HepG2 (cell line): ENCODE measurements around the gene CDX1. TPM values are rescaled to one million over a fixed set of nuclear protein-coding genes. Genes with fewer than 3 reads are reported as not detected.

Source experiments
- CEBPB ChIP-seq: IDR thresholded peaks from 2 replicates; pipeline ENCODE4 v1.6.1; 2011; ENCODE audit warnings: low read depth, low read length, improper control_type of control experiment, borderline replicate concordance
- CHCHD3 ChIP-seq: sonication (generic); formaldehyde crosslinking; IDR thresholded peaks from 2 replicates; pipeline ENCODE4 v1.8.0; 2022; ENCODE audit warnings: mild to moderate bottlenecking, missing genetic modification reagents, moderate library complexity
- CREB1 ChIP-seq, 2 experiments: fragments of 450-650 bp in 1 of 2; IDR thresholded peaks; 2 replicates each; pipeline ENCODE4 v1.6.1; 2016 to 2017; ENCODE audit warnings: control low read depth in 1 of 2, mild to moderate bottlenecking in 1 of 2, missing compliant biosample characterization in 1 of 2, missing genetic modification characterization in 1 of 2
- HDAC1 ChIP-seq: sonication (generic); formaldehyde crosslinking; IDR thresholded peaks from 2 replicates; pipeline ENCODE4 v1.5.1; 2020; ENCODE audit warnings: mild to moderate bottlenecking, missing genetic modification reagents
- HMGA1 ChIP-seq: sonication (generic); formaldehyde crosslinking; conservative IDR thresholded peaks from 2 replicates; pipeline ENCODE4 v1.4.0; 2020; ENCODE audit warnings: missing genetic modification reagents
- KIAA2018 ChIP-seq: sonication (generic); formaldehyde crosslinking; IDR thresholded peaks from 2 replicates; pipeline ENCODE4 v1.5.0; 2020; ENCODE audit warnings: mild to moderate bottlenecking, missing genetic modification reagents, borderline replicate concordance
- MTF2 ChIP-seq: sonication (generic); formaldehyde crosslinking; IDR thresholded peaks from 2 replicates; pipeline ENCODE4 v1.5.0; 2020; ENCODE audit warnings: missing genetic modification reagents, borderline replicate concordance
- REXO4 ChIP-seq: sonication (generic); formaldehyde crosslinking; IDR thresholded peaks from 2 replicates; pipeline ENCODE4 v1.8.0; 2022; ENCODE audit warnings: missing genetic modification reagents, mild to moderate bottlenecking, borderline replicate concordance
- ZBTB42 ChIP-seq: sonication (generic); formaldehyde crosslinking; IDR thresholded peaks from 2 replicates; pipeline ENCODE4 v1.5.0; 2020; ENCODE audit warnings: mild to moderate bottlenecking, missing genetic modification reagents
- ZKSCAN1 ChIP-seq: fragments of 150-350 bp; IDR thresholded peaks from 2 replicates; pipeline ENCODE4 v1.6.1; 2014; ENCODE audit warnings: low read length
- ZNF660 ChIP-seq: sonication (generic); formaldehyde crosslinking; IDR thresholded peaks from 2 replicates; pipeline ENCODE4 v1.5.1; 2020; ENCODE audit warnings: mild to moderate bottlenecking, low read depth, missing genetic modification reagents, borderline replicate concordance
- ZNF878 ChIP-seq: sonication (generic); formaldehyde crosslinking; IDR thresholded peaks from 2 replicates; pipeline ENCODE4 v1.8.1; 2023; ENCODE audit warnings: mild to moderate bottlenecking, missing genetic modification reagents, moderate library complexity
- ZSCAN29 ChIP-seq: sonication (generic); formaldehyde crosslinking; conservative IDR thresholded peaks from 2 replicates; pipeline ENCODE4 v1.4.0; 2020; ENCODE audit warnings: mild to moderate bottlenecking, missing genetic modification reagents
- polyA plus RNA-seq, 8 experiments: library from polyadenylated mRNA; depleted of rRNA in 3 of 8; stranded (reverse) in 7 of 8; unstranded in 1 of 8; fragments of >200 nt; fragmentation: Illumina TruSeq in 4 of 8; extraction: Trizol in 4 of 8; gene quantifications; 2 replicates each; pipeline versions ENCODE4 v1.2.1 to v1.2.3, GENCODE V29; 2011 to 2016; ENCODE audit warnings: low read depth in 4 of 8, missing spikeins in 1 of 8, mixed read lengths in 1 of 8; ENCODE audit not compliant: insufficient read depth in 1 of 8
- total RNA-seq, 5 experiments: library from RNA; depleted of rRNA; stranded (reverse); fragments of >200 nt; fragmentation: Illumina TruSeq; extraction: Trizol; gene quantifications; 2 replicates each; pipeline ENCODE4 v1.2.3, GENCODE V29; 2016; ENCODE audit warnings: low read depth in 1 of 5
- TF ChIP-seq, protein P1 (sequence below): sonication (generic); formaldehyde crosslinking; IDR thresholded peaks from 2 replicates; pipeline ENCODE4 v1.8.1; 2023; ENCODE audit warnings: missing genetic modification reagents, inconsistent platforms, borderline replicate concordance
- TF ChIP-seq, protein P2 (sequence below): sonication (generic); formaldehyde crosslinking; IDR thresholded peaks from 2 replicates; pipeline ENCODE4 v1.4.0; 2020; ENCODE audit warnings: low read depth, missing genetic modification reagents

CDX1 gene
- total and polyA plus RNA-seq, 2 of the 13 experiments (the other 11 are each of a cell fraction or from before 2014, with no cell fraction given): not detected

- no peak for TF ChIP-seq KIAA2018
- TF ChIP-seq HDAC1 (CRISPR knock-in tag): peak; percentile 94
- TF ChIP-seq ZKSCAN1: no peak
- TF ChIP-seq REXO4: no peak
- peak; percentile 88 for TF ChIP-seq ZSCAN29 (CRISPR knock-in tag)
- TF ChIP-seq, protein P1, sequence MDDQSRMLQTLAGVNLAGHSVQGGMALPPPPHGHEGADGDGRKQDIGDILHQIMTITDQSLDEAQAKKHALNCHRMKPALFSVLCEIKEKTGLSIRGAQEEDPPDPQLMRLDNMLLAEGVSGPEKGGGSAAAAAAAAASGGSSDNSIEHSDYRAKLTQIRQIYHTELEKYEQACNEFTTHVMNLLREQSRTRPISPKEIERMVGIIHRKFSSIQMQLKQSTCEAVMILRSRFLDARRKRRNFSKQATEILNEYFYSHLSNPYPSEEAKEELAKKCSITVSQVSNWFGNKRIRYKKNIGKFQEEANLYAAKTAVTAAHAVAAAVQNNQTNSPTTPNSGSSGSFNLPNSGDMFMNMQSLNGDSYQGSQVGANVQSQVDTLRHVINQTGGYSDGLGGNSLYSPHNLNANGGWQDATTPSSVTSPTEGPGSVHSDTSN: no peak
- TF ChIP-seq CREB1 (IDR thresholded peaks at IDR 0.05): no peak
- TF ChIP-seq CREB1 (CRISPR knock-in tag; IDR thresholded peaks at IDR 0.05): no peak
- TF ChIP-seq HMGA1: no peak
- TF ChIP-seq, protein P2, sequence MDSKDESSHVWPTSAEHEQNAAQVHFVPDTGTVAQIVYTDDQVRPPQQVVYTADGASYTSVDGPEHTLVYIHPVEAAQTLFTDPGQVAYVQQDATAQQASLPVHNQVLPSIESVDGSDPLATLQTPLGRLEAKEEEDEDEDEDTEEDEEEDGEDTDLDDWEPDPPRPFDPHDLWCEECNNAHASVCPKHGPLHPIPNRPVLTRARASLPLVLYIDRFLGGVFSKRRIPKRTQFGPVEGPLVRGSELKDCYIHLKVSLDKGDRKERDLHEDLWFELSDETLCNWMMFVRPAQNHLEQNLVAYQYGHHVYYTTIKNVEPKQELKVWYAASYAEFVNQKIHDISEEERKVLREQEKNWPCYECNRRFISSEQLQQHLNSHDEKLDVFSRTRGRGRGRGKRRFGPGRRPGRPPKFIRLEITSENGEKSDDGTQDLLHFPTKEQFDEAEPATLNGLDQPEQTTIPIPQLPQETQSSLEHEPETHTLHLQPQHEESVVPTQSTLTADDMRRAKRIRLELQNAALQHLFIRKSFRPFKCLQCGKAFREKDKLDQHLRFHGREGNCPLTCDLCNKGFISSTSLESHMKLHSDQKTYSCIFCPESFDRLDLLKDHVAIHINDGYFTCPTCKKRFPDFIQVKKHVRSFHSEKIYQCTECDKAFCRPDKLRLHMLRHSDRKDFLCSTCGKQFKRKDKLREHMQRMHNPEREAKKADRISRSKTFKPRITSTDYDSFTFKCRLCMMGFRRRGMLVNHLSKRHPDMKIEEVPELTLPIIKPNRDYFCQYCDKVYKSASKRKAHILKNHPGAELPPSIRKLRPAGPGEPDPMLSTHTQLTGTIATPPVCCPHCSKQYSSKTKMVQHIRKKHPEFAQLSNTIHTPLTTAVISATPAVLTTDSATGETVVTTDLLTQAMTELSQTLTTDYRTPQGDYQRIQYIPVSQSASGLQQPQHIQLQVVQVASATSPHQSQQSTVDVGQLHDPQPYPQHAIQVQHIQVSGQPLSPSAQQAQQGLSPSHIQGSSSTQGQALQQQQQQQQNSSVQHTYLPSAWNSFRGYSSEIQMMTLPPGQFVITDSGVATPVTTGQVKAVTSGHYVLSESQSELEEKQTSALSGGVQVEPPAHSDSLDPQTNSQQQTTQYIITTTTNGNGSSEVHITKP (CRISPR knock-in tag): 0 out of 2 replicates have a peak, but pooled peaks have one; percentile 59
- TF ChIP-seq CEBPB: peak; percentile 77
- TF ChIP-seq CHCHD3: no peak
- peak; percentile 76; the same call in 1 of the 2 replicates for TF ChIP-seq ZNF878 (CRISPR knock-in tag)
- TF ChIP-seq ZBTB42 (CRISPR knock-in tag): no peak
- TF ChIP-seq MTF2 (CRISPR knock-in tag): no peak
- TF ChIP-seq ZNF660 (CRISPR knock-in tag): no peak
Observed at GRCh38 chr5:150137168-150137957, 29.2 kb upstream of the CDX1 start (continued).
